CD14-positive monocyte (primary cell): ENCODE data around the gene MEIS1. TPM values are rescaled to one million over a fixed set of nuclear protein-coding genes. Genes with fewer than 3 reads are reported as not detected.

Experiments used
- DNase-seq, 3 donors: peaks; one replicate each; pipeline ENCODE4 v3.0.0-alpha.2; 2011 to 2022
- H2AFZ ChIP-seq: 2 replicates; pipeline ENCODE4 v1.6.0; 2012; ENCODE audit warnings: mild to moderate bottlenecking, low read depth, low read length, inconsistent platforms; ENCODE audit not compliant: insufficient read depth, poor library complexity, severe bottlenecking
- H3K27ac ChIP-seq, 2 donors: 1 replicate in 1 of 2; 2 replicates in 1 of 2; pipeline ENCODE4 v1.5.1; 2012 to 2013; ENCODE audit warnings: low read length in 2 of 2, control low read depth in 1 of 2, inconsistent platforms in 1 of 2, low read depth in 1 of 2, mild to moderate bottlenecking in 1 of 2
- H3K27me3 ChIP-seq, 2 donors: one replicate each; pipeline versions ENCODE4 v1.6.0 to v1.6.1; 2011 to 2013; ENCODE audit warnings: low read length in 2 of 2; ENCODE audit not compliant: control insufficient read depth in 2 of 2, insufficient read depth in 2 of 2
- H3K36me3 ChIP-seq, 2 donors: replicated peaks in 1 of 2; 1 replicate in 1 of 2; 2 replicates in 1 of 2; pipeline versions ENCODE4 v1.5.1 to v1.6.1; 2012 to 2013; ENCODE audit warnings: low read length in 2 of 2, control low read depth in 1 of 2, inconsistent platforms in 1 of 2, mild to moderate bottlenecking in 1 of 2; ENCODE audit not compliant: insufficient read depth in 2 of 2, control insufficient read depth in 1 of 2
- H3K4me1 ChIP-seq, 2 donors: 1 replicate in 1 of 2; 2 replicates in 1 of 2; pipeline versions ENCODE4 v1.5.1 to v1.6.1; 2012 to 2013; ENCODE audit warnings: low read length in 2 of 2, control low read depth in 1 of 2, inconsistent platforms in 1 of 2, mild to moderate bottlenecking in 1 of 2, moderate library complexity in 1 of 2; ENCODE audit not compliant: insufficient read depth in 2 of 2, control insufficient read depth in 1 of 2
- H3K4me2 ChIP-seq: replicated peaks from 2 replicates; pipeline ENCODE3; 2012; ENCODE audit warnings: low read length, moderate library complexity, mild to moderate bottlenecking; ENCODE audit not compliant: poor library complexity, severe bottlenecking; ENCODE audit errors: extremely low read depth
- H3K4me3 ChIP-seq, 3 experiments: fragments of 200-600 bp in 1 of 3; sonication (generic) in 1 of 3; replicated peaks in 1 of 3; 1 replicate in 2 of 3; 2 replicates in 1 of 3; pipeline ENCODE4 v1.5.1; 2011 to 2013; ENCODE audit warnings: low read length in 3 of 3, mild to moderate bottlenecking in 3 of 3, control low read depth in 2 of 3, low read depth in 2 of 3, inconsistent platforms in 1 of 3, moderate library complexity in 1 of 3
- H3K79me2 ChIP-seq: 2 replicates; pipeline ENCODE4 v1.6.0; 2012; ENCODE audit warnings: mild to moderate bottlenecking, control low read depth, inconsistent platforms, low read length, moderate library complexity; ENCODE audit not compliant: insufficient read depth
- H3K9ac ChIP-seq: 2 replicates; pipeline ENCODE4 v1.6.0; 2017; ENCODE audit warnings: low read length, mild to moderate bottlenecking; ENCODE audit not compliant: insufficient read depth, poor library complexity, severe bottlenecking
- H3K9me3 ChIP-seq, 2 donors: replicated peaks in 1 of 2; 1 replicate in 1 of 2; 2 replicates in 1 of 2; pipeline versions ENCODE4 v1.5.1 to v1.6.1; 2012 to 2013; ENCODE audit warnings: low read length in 2 of 2, control low read depth in 1 of 2; ENCODE audit not compliant: control insufficient read depth in 1 of 2, insufficient read depth in 1 of 2
- H4K20me1 ChIP-seq: 2 replicates; pipeline ENCODE4 v1.6.0; 2012; ENCODE audit warnings: mild to moderate bottlenecking, low read length, control low read depth, moderate library complexity; ENCODE audit not compliant: insufficient read depth
- H3K27ac Mint-ChIP-seq, 7 donors: one replicate each; pipeline ENCODE4 v1.8.0; 2020; ENCODE audit warnings: mild to moderate bottlenecking in 7 of 7, mixed read lengths in 7 of 7, moderate library complexity in 6 of 7, inconsistent platforms in 2 of 7
- H3K27me3 Mint-ChIP-seq, 3 donors: one replicate each; pipeline ENCODE4 v1.8.0; 2021 to 2022; ENCODE audit warnings: low read depth in 3 of 3, mild to moderate bottlenecking in 3 of 3, mixed read lengths in 3 of 3, moderate library complexity in 3 of 3, inconsistent platforms in 1 of 3
- H3K36me3 Mint-ChIP-seq, 2 donors: one replicate each; pipeline ENCODE4 v1.8.0; 2020; ENCODE audit warnings: mixed read lengths in 2 of 2, inconsistent platforms in 1 of 2, mild to moderate bottlenecking in 1 of 2
- H3K4me1 Mint-ChIP-seq: one replicate; pipeline ENCODE4 v1.8.0; 2020; ENCODE audit warnings: mild to moderate bottlenecking, mixed read lengths
- H3K4me3 Mint-ChIP-seq, 2 donors: one replicate each; pipeline ENCODE4 v1.8.0; 2020; ENCODE audit warnings: mild to moderate bottlenecking in 2 of 2, mixed read lengths in 2 of 2, moderate library complexity in 1 of 2
- H3K9me3 Mint-ChIP-seq, 7 donors: one replicate each; pipeline ENCODE4 v1.8.0; 2020 to 2022; ENCODE audit warnings: mixed read lengths in 7 of 7, mild to moderate bottlenecking in 6 of 7, moderate library complexity in 6 of 7, inconsistent platforms in 2 of 7
- CTCF ChIP-seq: fragments of 200-600 bp; IDR thresholded peaks from one replicate; pipeline ENCODE4 v1.8.0; 2022; ENCODE audit warnings: antibody characterized with exemption, mild to moderate bottlenecking
- WGBS: methylation state at CpG from one replicate; pipeline ENCODE4 v1.1.5; 2013; ENCODE audit warnings: missing lambda C conversion rate; ENCODE audit not compliant: insufficient coverage; 5-methylcytosine and 5-hydroxymethylcytosine counted together
- intact Hi-C, 2 donors: fragments of 100-400 bp; cut with micrococcal nuclease; formaldehyde crosslinking; loops; one replicate each; pipeline versions ENCODE4 v1.15.0 to v1.15.1; 2023
- polyA plus RNA-seq, 3 donors: library from polyadenylated mRNA; depleted of rRNA in 1 of 3; unstranded in 2 of 3; stranded (reverse) in 1 of 3; fragments of 300-500 nt in 2 of 3; fragments of >200 nt in 1 of 3; fragmentation: Illumina TruSeq in 2 of 3; gene quantifications; 1 replicate in 2 of 3; 2 replicates in 1 of 3; pipeline ENCODE4 v1.2.3, GENCODE V29; 2012 to 2021

Gene MEIS1
- polyA plus RNA-seq, 3 donors: 0.09 to 0.40 TPM; not detected in 1

DNA sequence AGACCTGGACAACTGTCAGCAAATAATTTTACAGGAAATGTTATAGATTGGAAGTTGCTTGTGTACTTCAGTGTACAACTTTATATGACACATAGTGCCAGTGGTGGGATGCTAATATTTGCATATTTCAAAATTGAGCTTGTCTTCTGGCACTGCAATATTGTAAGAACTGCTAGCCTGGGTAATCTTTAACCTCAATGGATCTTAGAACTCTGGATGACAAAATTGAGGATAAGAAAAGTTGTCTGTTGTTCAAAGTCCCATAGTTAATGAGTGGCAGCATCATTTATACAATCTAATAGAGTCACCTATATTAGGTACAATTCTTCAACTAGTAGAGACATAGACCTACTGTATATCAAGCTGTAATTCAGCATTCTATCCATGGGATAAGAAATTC lies 110.3 kb downstream of the MEIS1 start:
- DNase-seq: no peak
- intact Hi-C loops: no loop called here
- no peak overlapping the region for H3K27ac ChIP-seq
- no peaks in the 10 kb centered on the region for H4K20me1 ChIP-seq
- Mint-ChIP-seq H3K9me3 (no peaks in the 10 kb centered on the region), H3K27me3 (peaks cover 0 to 2% (median 1%) of the 10 kb centered on the region in 3 donors), H3K36me3 (no peaks in the 10 kb centered on the region), H3K27ac (no peak overlapping the region), H3K4me1 (no peaks in the 10 kb centered on the region), H3K4me3 (no peak overlapping the region)
- H3K9me3 ChIP-seq: no peaks in the 10 kb centered on the region
- no peak overlapping the region for H3K4me3 ChIP-seq
- H2AFZ ChIP-seq: no peak overlapping the region
- no peaks in the 10 kb centered on the region for H3K4me1 ChIP-seq
- H3K79me2 ChIP-seq: no peaks in the 10 kb centered on the region
- no peak overlapping the region for H3K9ac ChIP-seq
- TF ChIP-seq CTCF: no peak
- no peaks in the 10 kb centered on the region for H3K27me3 ChIP-seq
- no peaks in the 10 kb centered on the region for H3K36me3 ChIP-seq
- no peak overlapping the region for H3K4me2 ChIP-seq

GRCh38 chr2:66547118-66547517 lies 112.2 kb downstream of the MEIS1 start:
- no peak for TF ChIP-seq CTCF
- intact Hi-C loops: no loop called here
- Mint-ChIP-seq H3K4me1 (no peaks in the 10 kb centered on the region), H3K4me3 (no peak overlapping the region), H3K36me3 (no peaks in the 10 kb centered on the region), H3K27me3 (peaks cover 0 to 2% (median 1%) of the 10 kb centered on the region in 3 donors), H3K9me3 (no peaks in the 10 kb centered on the region), H3K27ac (no peak overlapping the region)
- H3K27me3 ChIP-seq: no peaks in the 10 kb centered on the region
- no peak overlapping the region for H3K9ac ChIP-seq
- no peak overlapping the region for H3K4me3 ChIP-seq
- no peaks in the 10 kb centered on the region for H3K4me1 ChIP-seq
- H3K4me2 ChIP-seq: no peak overlapping the region
- no peaks in the 10 kb centered on the region for H3K36me3 ChIP-seq
- DNase-seq: no peak
- 71% methylated on average over 1 of the region's 2 CpGs for WGBS
- H2AFZ ChIP-seq: no peak overlapping the region
- H3K79me2 ChIP-seq: no peaks in the 10 kb centered on the region
- no peaks in the 10 kb centered on the region for H3K9me3 ChIP-seq
- H3K27ac ChIP-seq: no peak overlapping the region
- H4K20me1 ChIP-seq: no peaks in the 10 kb centered on the region
